ENCODE results near the gene CPTP.
"Not testable (repeated sequence)": the region's sequence is repeated elsewhere in the genome, so short reads cannot be mapped to it uniquely, and the experiment has no call there.

CPTP gene

GRCh38 chr1:1352786-1353388 lies 28.3 kb downstream of the CPTP start:
- no peak for DNase-seq

- no peak for DNase-seq
Observed at GRCh38 chr1:1353389-1354151, 29.0 kb downstream of the CPTP start.

- DNase-seq: no peak
Observed at GRCh38 chr1:1354271-1355247, 30.0 kb downstream of the CPTP start.

GRCh38 chr1:1355416-1355815 lies 30.8 kb downstream of the CPTP start:
- DNase-seq: no peak

- DNase-seq: no peak
Observed at GRCh38 chr1:1356166-1356795, 31.7 kb downstream of the CPTP start.

GRCh38 chr1:1356796-1357401 lies 32.3 kb downstream of the CPTP start:
- no peak for DNase-seq

- DNase-seq: no peak
Observed at GRCh38 chr1:1357871-1358432, 33.4 kb downstream of the CPTP start.

- DNase-seq: no peak
Observed at GRCh38 chr1:1358433-1359271, 34.0 kb downstream of the CPTP start, which contains the start of gene MXRA8. TSS of gene MXRA8 (minus strand) at chr1:1358555. CDS start at chr1:1358504, 51 bp downstream.

GRCh38 chr1:1359308-1359663 lies 34.7 kb downstream of the CPTP start:
- DNase-seq: peak in 1 of 5 experiments; percentile 68

GRCh38 chr1:1359664-1360468 lies 35.3 kb downstream of the CPTP start:
- DNase-seq: no peak

- DNase-seq: no peak
Observed at GRCh38 chr1:1360506-1361169, 36.0 kb downstream of the CPTP start.

- DNase-seq: no peak
Observed at GRCh38 chr1:1361233-1361981, 36.8 kb downstream of the CPTP start.

- DNase-seq: no peak
Observed at GRCh38 chr1:1361982-1362423, 37.4 kb downstream of the CPTP start.

- no peak for DNase-seq
Observed at GRCh38 chr1:1364266-1364665, 39.7 kb downstream of the CPTP start.

- no peak for DNase-seq
Observed at GRCh38 chr1:1365875-1366698, 41.5 kb downstream of the CPTP start.

- DNase-seq: peak in 1 of 5 experiments; percentile 46
Observed at GRCh38 chr1:1366699-1367066, 42.1 kb downstream of the CPTP start.

GRCh38 chr1:1367315-1367714 lies 42.7 kb downstream of the CPTP start:
- DNase-seq: peak in 1 of 5 experiments; percentile 48

GRCh38 chr1:1370094-1370493 lies 45.5 kb downstream of the CPTP start:
- not testable (repeated sequence) for DNase-seq
